BE2C (cell line): ENCODE data around the gene DGUOK.

Experiments used
- DNase-seq: peaks from one replicate; pipeline ENCODE4 v3.0.0-alpha.2; 2020
- H3K27me3 ChIP-seq: fragments of 250-450 bp; sonication (Bioruptor Pico); 2 replicates; pipeline ENCODE4 v1.5.1; 2020; ENCODE audit warnings: mild to moderate bottlenecking
- H3K36me3 ChIP-seq: fragments of 250-450 bp; sonication (Bioruptor Pico); 2 replicates; pipeline ENCODE4 v1.5.1; 2020; ENCODE audit warnings: mild to moderate bottlenecking
- H3K4me1 ChIP-seq: fragments of 250-450 bp; sonication (Bioruptor Pico); 2 replicates; pipeline ENCODE4 v1.5.1; 2020
- H3K4me3 ChIP-seq: 2 replicates; pipeline ENCODE4 v1.5.1; 2011; ENCODE audit warnings: low read depth, low read length
- H3K9me3 ChIP-seq: fragments of 250-450 bp; sonication (Bioruptor Pico); 2 replicates; pipeline ENCODE4 v1.5.1; 2020
- CTCF ChIP-seq: IDR thresholded peaks from 2 replicates; pipeline ENCODE4 v1.5.1; 2012; ENCODE audit warnings: mild to moderate bottlenecking, low read depth, low read length

The DGUOK gene

GRCh38 chr2:73917696-73918207 is 8.9 kb upstream of the DGUOK start:
- no peak for DNase-seq
- no peak for TF ChIP-seq CTCF
- Histone ChIP-seq H3K4me3 (no peak overlapping the region), H3K9me3 (no peaks in the 10 kb centered on the region), H3K4me1 (no peaks in the 10 kb centered on the region), H3K27me3 (no peaks in the 10 kb centered on the region), H3K36me3 (no peaks in the 10 kb centered on the region)

GRCh38 chr2:73918856-73919255 is 7.8 kb upstream of the DGUOK start:
- no peak overlapping the region for H3K4me3 ChIP-seq
- no peaks in the 10 kb centered on the region for H3K36me3 ChIP-seq
- H3K27me3 ChIP-seq = no peaks in the 10 kb centered on the region
- no peaks in the 10 kb centered on the region for H3K9me3 ChIP-seq
- H3K4me1 ChIP-seq = no peaks in the 10 kb centered on the region
- no peak for TF ChIP-seq CTCF
- DNase-seq = no peak

- Histone ChIP-seq H3K4me3 (no peak overlapping the region), H3K4me1 (no peaks in the 10 kb centered on the region), H3K36me3 (no peaks in the 10 kb centered on the region), H3K9me3 (no peaks in the 10 kb centered on the region), H3K27me3 (no peaks in the 10 kb centered on the region)
- TF ChIP-seq CTCF = no peak
- DNase-seq = no peak
Measured at GRCh38 chr2:73919596-73920228, 7.0 kb upstream of the DGUOK start.

DNA sequence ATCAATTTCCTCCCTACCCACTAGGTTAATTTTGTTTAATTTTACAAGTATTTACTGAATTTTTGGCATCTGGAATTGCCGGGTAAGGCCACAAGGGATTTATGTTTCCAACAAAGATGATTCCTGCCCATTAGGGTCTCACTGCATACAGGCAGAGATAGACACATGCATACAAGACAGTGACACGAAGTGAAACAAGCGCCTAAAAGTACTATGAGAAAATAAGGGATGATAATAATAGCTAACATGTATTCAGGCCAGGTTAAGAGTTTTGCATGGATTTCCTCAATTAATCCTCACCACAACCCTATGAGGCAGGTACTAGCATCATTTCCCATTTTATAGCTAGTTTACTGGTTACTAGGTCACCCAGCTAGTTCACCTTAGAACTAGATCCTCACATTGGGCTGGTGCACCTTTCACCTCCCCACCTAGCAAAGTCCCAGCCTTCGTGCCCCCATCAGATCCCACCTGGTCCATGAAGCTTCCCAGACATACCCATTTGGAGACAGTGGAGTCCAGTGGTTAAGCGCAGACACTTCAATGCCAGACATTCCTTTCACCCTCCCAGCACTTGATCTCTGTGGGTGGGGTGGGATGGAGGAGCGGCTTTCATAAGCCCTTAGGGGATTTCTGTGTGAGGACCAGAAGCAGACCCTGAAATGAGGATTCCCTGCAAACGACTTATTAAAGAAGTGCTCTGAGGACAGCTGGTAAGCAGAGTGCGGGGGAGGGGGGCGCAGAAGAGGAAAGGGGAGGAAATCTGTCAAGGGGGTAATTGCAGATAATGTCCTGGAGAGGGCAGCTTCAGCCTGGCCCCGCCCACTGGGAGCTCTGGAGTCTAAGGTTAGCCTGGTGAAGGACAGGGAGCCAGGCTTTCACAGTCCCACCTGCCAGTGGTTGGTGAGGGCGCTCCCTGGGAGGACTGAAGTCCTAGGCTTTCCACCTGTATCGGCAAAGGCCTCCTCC is 5.8 kb upstream of the DGUOK start:
- DNase-seq = peak; percentile 71
- Histone ChIP-seq H3K4me3 (no peak overlapping the region), H3K27me3 (no peaks in the 10 kb centered on the region), H3K9me3 (no peaks in the 10 kb centered on the region), H3K36me3 (no peaks in the 10 kb centered on the region), H3K4me1 (no peaks in the 10 kb centered on the region)
- TF ChIP-seq CTCF = peak; percentile 37

DNA sequence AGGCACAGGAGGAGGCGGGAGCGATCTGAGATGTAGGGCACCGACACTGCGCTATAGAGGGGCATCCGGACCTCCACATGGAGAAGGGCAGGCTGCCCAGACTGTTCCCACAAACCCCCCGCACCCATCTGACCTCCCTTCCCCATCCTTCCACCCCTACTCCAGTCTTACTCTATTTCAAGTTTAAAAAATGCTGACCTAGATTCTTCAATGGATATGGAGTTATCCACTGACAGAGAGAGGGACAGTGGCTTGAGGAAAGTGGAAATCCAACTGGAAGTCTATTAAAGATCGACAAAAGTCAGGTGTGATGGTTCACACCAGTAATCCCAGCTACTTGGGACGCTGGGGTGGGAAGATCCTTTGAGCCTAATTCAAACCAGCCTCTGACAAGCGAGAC is 5.1 kb upstream of the DGUOK start:
- Histone ChIP-seq H3K4me3 (no peak overlapping the region), H3K4me1 (no peaks in the 10 kb centered on the region), H3K27me3 (no peaks in the 10 kb centered on the region), H3K9me3 (no peaks in the 10 kb centered on the region), H3K36me3 (no peaks in the 10 kb centered on the region)
- TF ChIP-seq CTCF = no peak
- DNase-seq = no peak

- Histone ChIP-seq H3K4me1 (no peaks in the 10 kb centered on the region), H3K27me3 (no peaks in the 10 kb centered on the region), H3K4me3 (no peak overlapping the region), H3K36me3 (no peaks in the 10 kb centered on the region), H3K9me3 (no peaks in the 10 kb centered on the region)
- TF ChIP-seq CTCF = no peak
- DNase-seq = no peak
Measured at GRCh38 chr2:73922681-73923080, 4.0 kb upstream of the DGUOK start.
